ENCODE results near the gene ERVK3-1. TPM values are rescaled to one million over a fixed set of nuclear protein-coding genes. Genes with fewer than 3 reads are reported as not detected.

ERVK3-1 gene
- total RNA-seq, 4 donors from 2014 or later = 27.1 to 38.2 (median 32.4) TPM

DNA sequence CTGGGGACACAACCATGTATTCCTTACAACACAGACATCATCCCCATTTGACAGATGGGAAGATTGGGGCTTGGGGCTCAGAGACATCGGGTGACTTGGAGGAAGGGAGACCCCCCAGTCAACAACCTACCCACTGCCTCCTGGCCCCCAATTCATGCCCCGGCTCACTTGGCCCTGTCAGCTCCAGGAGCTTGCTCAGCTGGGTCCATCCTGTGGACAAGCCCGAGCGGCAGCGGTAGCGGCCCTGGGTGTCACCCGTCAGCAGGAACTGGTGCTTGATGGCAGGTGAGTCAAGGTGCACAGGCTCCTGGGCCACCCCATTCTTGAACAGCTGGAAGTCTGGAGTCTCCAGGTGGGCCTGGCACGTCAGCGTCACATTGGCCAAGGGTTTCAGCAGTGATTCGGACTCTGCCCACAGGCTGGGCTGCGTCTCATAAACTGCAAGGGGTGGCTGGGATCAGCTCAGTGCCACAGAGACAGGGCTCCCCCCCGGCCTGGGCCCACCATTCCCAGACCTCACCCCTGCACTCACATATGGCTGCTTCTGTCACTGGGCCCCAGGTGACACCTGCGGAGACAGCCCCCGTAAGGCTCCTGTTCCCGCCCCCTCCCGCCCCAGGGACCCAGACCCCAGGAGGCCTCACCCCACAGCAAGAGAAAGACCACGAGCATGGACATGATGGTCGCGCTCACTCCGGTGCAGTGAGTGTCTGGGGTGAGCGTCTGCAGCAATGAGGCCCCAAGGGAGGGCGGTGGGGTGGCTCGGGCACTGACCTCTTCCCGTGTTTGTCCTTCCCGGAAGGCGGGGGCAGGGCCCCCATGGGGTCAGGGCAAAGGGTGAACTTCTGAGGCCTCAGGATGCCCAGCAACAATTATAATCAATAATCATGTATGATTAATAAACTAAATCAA lies 47.8 kb downstream of the ERVK3-1 start, which contains the start of gene A1BG:
Gene A1BG, minus strand, starts transcription at position 733 of the 912 bp plus-strand sequence. Its CDS starts 55 bp downstream, at position 678.
- H3K4me3 ChIP-seq = no peak within 1 kb of the TSS
- ATAC-seq (no peak), DNase-seq (no peak)
- no peaks in the 10 kb centered on the region for H3K9me3 ChIP-seq
- H3K36me3 ChIP-seq = no peaks in the 10 kb centered on the region
- TF ChIP-seq POLR2A (IDR thresholded peaks at IDR 0.05) = no peak
- TF ChIP-seq, protein P1, sequence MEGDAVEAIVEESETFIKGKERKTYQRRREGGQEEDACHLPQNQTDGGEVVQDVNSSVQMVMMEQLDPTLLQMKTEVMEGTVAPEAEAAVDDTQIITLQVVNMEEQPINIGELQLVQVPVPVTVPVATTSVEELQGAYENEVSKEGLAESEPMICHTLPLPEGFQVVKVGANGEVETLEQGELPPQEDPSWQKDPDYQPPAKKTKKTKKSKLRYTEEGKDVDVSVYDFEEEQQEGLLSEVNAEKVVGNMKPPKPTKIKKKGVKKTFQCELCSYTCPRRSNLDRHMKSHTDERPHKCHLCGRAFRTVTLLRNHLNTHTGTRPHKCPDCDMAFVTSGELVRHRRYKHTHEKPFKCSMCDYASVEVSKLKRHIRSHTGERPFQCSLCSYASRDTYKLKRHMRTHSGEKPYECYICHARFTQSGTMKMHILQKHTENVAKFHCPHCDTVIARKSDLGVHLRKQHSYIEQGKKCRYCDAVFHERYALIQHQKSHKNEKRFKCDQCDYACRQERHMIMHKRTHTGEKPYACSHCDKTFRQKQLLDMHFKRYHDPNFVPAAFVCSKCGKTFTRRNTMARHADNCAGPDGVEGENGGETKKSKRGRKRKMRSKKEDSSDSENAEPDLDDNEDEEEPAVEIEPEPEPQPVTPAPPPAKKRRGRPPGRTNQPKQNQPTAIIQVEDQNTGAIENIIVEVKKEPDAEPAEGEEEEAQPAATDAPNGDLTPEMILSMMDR (IDR thresholded peaks at IDR 0.05 in 4 of 5, conservative IDR thresholded peaks at IDR 0.05 in 1 of 5) = no peak
- in situ Hi-C loops (cut with MboI; ENCODE audit: low sequenced_read_pairs in 4 of 4) = no loop called here
- intact Hi-C loops (cut with DNase I; ENCODE audit: low total_unique reads) = no loop called here
- H3K27me3 ChIP-seq = peaks cover 8 to 44% (median 24%) of the 10 kb centered on the region in 3 donors
- no peak within 1 kb of the TSS for H3K27ac ChIP-seq
- H3K4me1 ChIP-seq = no peaks in the 10 kb centered on the region

DNA sequence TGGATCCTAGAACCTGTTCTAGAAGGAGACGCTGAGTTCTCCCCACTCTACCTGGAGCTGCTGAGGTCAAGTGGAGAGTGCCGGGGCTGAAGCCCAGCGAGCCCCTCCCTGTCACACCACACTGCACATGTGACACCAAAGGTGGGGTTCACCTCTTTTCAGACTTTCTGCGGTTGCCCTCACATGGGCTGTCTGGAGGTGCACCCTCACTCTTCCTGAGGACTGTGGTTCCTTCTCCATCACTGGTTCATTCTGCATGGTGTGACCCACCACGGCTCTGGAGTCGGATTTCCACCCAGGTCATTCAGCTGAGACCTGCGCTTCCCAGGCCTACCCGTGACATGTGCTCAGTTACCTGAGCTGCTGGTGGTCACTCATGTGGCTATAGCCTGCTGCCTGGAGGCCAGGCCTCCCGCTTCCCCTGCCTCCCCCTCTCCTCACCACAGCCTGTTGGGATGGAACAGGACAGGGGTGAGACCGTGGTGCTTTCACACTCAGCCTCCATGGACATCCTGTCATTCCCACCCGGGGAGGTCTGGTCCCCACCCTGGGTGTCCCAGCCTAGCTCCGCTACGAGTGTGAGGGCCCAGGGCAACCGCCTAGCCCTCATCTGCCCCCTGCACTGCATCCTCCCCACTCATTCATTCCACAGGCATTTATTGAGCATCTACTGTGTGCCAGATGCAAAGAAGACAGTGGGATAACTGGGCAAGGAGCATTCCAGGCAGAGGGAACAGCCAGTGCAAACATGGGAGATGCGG lies 48.7 kb downstream of the ERVK3-1 start:
- H3K4me1 ChIP-seq = no peaks in the 10 kb centered on the region
- ATAC-seq (no peak), DNase-seq (no peak)
- H3K4me3 ChIP-seq = no peak overlapping the region
- no peak overlapping the region for H3K27ac ChIP-seq
- intact Hi-C loops (cut with DNase I; ENCODE audit: low total_unique reads) (no loop called here), in situ Hi-C loops (cut with MboI; ENCODE audit: low sequenced_read_pairs in 4 of 4) (no loop called here)
- no peaks in the 10 kb centered on the region for H3K9me3 ChIP-seq
- TF ChIP-seq, protein P1 (IDR thresholded peaks at IDR 0.05 in 4 of 5, conservative IDR thresholded peaks at IDR 0.05 in 1 of 5) = no peak
- TF ChIP-seq POLR2A (IDR thresholded peaks at IDR 0.05) = no peak
- H3K27me3 ChIP-seq = peaks cover 7 to 35% (median 23%) of the 10 kb centered on the region in 3 donors
- no peaks in the 10 kb centered on the region for H3K36me3 ChIP-seq

DNA sequence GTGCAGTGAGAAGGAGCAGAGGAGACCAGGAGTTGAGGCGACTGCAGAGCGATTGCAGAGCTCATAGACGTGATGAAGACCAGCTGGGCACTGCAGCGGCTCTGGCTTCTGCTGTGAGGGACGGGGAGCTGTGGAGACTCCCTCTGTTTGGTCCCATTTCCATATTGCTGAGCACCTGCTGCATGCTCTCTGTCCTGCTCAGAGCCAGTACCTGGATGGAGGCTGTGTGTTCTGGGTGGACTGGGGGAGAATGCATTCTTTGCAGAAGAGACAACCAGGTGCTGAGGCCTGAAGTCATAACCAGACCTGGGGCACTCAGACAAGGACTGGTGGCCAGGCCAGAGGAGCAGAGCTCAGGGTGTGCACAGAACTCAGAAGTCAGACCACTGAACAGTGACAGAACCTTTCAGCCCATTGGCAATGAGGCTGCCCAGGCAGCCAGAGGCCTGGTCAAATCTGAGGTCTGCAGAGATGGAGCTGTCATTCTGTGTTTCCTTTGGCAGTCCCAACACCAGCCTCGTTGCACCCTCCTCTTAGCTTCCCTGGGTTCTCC lies 49.4 kb downstream of the ERVK3-1 start:
- Histone ChIP-seq H3K36me3 (no peaks in the 10 kb centered on the region), H3K4me3 (no peak overlapping the region), H3K27ac (no peak overlapping the region), H3K9me3 (no peaks in the 10 kb centered on the region), H3K4me1 (no peaks in the 10 kb centered on the region), H3K27me3 (peaks cover 5 to 32% (median 23%) of the 10 kb centered on the region in 3 donors)
- in situ Hi-C loops (cut with MboI; ENCODE audit: low sequenced_read_pairs in 4 of 4) (no loop called here), intact Hi-C loops (cut with DNase I; ENCODE audit: low total_unique reads) (no loop called here)
- TF ChIP-seq, protein P1 (IDR thresholded peaks at IDR 0.05 in 4 of 5, conservative IDR thresholded peaks at IDR 0.05 in 1 of 5) = no peak
- no peak for TF ChIP-seq POLR2A (IDR thresholded peaks at IDR 0.05)
- DNase-seq (no peak), ATAC-seq (no peak)

DNA sequence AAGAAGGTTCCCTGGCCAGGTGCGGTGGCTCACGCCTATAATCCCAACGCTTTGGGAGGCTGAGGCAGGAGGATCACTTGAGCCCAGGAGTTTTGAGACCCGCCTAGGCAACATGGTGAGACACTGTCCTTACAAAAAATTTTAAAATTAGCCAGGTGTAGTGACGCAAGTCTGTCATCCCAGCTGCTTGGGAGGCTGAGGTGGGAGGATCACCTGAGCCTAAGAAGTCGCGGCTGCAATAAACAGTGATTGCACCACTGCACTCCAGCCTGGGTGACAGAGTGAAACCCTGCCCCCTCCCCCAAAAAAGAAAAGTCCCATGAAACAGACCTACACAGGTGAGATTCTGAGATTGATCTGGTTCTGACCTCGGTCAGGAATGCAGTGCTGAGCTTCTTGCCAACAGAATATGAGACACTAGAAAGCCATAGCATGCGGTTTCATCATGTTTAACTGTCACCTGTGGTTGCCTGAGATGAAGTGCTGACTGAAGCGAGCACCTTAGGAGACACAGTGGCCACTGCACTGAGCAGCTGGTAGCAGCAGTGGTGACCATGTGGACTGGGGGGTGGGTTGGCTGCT lies 50.1 kb downstream of the ERVK3-1 start:
- Histone ChIP-seq H3K36me3 (no peaks in the 10 kb centered on the region), H3K27me3 (peaks cover 2 to 32% (median 17%) of the 10 kb centered on the region in 3 donors), H3K9me3 (no peaks in the 10 kb centered on the region), H3K4me3 (no peak overlapping the region), H3K4me1 (no peaks in the 10 kb centered on the region), H3K27ac (no peak overlapping the region)
- ATAC-seq (no peak), DNase-seq (no peak)
- in situ Hi-C loops (cut with MboI; ENCODE audit: low sequenced_read_pairs in 4 of 4) (no loop called here), intact Hi-C loops (cut with DNase I; ENCODE audit: low total_unique reads) (no loop called here)
- TF ChIP-seq POLR2A (IDR thresholded peaks at IDR 0.05) = no peak
- TF ChIP-seq, protein P1 (IDR thresholded peaks at IDR 0.05 in 4 of 5, conservative IDR thresholded peaks at IDR 0.05 in 1 of 5) = no peak
